NCI-H2107 treated with DMSO at 0.1 percent for 48 hours (cell line): ENCODE measurements around the gene MYDGF.

ENCODE experiments used
- DNase-seq: peaks from one replicate; lab custom pipeline; 2025; ENCODE audit not compliant: unreplicated experiment; lab: John Stamatoyannopoulos, UW

MYDGF gene

DNA sequence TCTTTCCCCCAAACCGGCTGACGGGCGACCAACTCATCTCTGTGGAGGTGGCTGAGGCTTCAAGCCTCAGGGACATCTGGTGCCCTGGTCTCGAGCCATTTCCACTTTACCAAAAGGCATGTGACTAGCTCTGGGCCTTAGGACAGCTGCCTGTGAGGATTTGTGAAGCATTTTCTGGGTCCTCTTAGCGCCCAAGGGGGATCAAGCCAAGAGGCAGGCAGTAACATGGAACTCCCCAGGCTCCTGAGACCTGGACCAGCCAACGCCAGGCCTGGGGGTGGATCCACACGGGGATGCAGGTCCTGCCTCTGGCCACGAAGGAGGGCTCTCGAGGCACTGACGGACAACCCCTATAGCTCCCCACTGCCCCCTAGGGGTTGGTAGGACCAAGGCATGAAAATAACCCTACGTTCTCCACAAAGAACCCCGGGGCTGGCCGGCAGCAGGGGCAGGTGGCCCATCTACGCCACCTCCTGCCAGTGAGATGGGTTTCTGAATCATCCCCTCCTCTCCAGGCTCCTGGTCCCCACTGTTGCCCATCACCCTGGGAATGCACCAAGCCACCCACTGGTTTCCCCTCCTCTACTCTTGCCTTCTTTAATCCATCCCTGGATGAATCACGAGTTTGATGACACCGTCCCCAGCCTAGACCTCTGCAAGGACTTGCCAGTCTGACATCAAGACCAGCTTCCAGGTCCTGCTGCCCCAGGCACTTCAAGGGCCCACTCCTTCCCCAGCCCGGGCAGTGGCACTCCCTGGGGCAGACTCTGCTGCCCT lies 7.0 kb upstream of the MYDGF start:
- no peak for DNase-seq

DNA sequence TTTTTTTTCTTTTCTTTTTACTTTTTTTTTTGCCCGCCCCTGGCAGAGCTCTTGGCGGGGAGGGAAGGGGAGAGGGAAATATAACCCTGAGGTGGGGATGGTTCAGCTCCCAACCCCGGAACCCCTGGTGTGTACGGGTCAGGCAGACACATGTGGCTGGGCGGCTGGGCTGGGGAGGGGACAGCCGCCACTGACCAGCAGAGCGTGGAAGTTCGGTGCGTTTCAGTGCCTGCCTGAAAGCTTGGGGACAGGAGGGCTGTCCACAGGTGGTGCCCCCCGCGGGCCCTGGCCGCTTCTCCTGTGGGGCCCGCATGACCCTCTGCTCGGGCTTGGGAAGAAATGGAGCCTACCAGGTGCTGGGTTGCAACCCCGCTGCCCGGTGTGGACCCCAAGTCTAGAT lies 5.2 kb upstream of the MYDGF start:
- DNase-seq, result no peak

DNA sequence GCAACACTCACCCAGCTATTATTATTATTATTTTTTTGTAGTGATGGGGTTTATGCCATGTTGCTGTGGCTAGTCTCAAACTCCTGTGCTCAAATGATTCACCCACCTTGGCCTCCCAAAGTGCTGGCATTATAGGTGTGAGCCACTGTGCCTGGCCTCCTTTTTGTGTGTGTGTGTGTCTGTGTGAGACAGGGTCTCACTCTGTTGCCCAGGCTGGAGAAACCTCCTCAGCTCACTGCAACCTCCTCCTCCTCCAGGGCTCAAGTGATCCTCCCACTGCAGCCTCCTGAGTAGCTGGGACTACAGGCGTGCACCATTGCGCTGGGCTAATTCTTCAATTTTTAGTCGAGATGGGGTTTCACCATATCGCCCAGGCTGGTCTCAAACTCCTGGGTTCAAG lies 3.6 kb upstream of the MYDGF start:
- DNase-seq, result no peak

DNA sequence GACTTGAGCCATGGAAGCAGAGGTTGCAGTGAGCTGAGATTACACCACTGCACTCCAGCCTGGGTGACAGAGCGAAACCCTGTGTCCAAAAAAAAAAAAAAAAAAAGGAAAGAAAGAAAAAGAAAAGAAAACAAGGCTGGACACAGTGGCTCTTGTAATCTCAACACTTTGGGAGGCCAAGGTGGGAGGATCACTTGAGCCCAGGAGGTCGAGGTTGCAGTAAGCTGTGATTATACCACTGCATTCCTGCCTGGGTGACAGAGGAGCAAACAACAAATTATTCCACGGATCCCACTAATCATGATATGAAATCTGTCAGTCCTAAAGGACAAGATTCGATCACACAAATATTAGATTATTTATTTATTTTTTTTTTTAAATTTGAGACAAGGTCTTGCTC lies 3.1 kb upstream of the MYDGF start:
- no peak for DNase-seq

DNA sequence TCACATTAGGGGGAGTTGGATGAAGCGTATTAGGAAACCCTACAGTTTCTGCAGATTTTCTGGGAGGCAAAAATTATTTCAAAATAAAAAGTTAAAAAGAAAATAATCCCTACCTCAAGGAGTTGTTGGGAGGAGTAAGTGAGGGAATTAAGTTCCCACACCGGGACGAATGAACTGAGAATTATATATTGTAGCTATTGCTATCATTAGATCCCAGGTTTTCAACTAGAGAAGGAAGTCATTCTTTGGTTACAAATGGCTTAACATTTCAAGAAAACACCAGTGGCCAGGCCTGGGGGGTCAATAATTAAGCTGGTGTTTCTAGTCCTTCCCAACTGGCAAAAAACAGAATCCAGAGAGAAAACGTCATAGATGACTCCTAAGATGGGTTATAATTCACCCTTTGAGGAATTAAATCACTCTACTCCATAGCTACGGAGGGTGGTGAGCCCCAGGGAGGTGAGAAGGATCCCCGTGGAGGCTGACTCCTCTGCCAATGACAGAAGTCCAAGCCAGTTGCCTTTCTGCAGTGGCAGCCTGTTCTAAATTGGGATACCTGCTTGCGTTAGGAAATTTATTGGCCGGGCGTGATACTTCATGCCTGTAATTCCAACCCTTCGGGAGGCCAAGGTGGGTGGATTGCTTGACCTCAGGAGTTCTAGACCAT lies 1.2 kb upstream of the MYDGF start:
- DNase-seq, result no peak

DNA sequence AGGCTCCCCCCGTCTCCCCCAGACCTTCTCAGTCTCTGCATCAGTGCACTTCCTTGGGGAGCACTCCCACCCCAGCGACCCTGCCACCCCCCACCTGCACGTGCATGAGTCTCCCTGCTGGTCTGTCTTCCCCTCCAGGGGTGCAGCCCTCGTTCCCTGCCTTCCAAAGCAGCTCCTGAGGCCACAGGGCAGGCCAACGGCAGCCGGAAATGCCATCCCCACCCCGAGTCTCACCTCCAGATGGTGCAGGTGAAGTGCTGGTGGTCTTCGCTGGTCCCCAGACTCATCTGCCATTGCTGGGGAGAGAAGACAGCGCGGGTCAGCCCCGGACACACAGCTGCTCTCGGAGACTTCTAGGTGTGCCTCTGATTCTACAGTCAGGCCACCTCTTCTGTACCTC lies 5.5 kb downstream of the MYDGF start:
- DNase-seq, result no peak

DNA sequence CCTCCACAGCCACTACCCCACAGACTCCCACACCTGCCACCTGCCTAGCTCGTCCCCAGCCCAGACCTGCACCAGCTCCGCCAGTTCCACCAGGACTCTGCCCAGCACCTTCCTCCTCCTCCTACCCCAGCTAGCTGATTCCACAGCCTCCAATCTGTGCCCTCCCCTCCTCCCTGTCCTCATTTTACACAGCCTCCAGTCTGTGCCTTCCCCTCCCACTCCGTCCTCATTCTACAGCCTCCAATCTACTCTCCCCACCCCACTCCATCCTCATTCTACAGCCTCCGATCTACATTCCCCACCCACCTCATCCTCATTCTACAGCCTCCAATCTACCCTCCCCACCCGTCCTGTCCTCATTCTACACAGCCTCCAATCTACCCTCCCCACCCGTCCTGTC lies 7.3 kb downstream of the MYDGF start:
- DNase-seq, result no peak

DNA sequence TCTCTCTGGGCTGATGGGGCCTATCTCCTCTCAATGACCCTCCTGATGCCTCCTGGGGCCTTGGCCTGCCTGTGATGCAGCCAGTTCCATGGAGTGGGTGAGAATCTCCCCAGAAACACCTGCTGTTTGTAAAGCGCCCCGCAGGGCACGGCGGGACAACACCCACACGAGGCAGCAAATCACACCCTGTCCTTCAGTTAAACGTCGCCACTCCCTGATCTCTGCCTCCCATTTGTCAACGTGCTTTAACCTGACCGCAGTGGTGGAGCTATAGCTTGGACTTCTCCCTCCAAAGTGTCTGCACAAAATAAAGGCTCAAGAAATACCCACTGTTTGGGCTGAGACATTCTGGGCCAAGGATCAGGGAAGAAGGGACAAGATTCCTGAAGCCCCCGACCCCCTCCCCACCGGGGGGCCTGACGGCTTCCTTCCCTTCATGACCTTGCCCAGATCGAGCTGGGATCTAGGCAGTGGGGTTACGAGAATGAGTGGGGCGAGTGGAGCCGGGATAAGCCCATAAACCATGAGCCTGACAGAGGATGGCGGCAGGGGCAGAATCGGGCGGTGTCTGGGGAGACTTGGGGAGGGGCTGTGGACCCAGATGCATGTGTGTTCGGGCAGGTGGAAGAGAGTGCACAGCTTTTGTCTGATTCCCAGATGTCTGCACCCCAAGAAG lies 8.0 kb downstream of the MYDGF start:
- no peak for DNase-seq

DNA sequence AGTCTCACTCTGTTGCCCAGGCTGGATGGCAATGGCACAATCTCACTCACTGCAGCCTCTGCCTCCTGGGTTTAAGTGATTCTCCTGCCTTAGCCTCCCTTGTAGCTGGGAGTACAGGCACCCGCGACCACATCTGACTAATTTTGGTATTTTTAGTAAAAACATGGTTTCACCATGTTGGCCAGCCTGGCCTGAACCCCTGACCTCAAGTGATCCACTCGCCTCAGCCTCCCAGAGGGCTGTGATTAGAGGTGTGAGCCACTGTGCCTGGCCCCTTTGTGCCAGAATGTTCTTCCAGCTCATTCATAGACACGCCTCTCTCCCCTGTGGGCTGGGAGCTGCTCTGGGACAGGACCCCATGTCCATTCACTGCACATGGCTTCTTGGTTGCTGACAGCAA lies 9.1 kb downstream of the MYDGF start:
- DNase-seq, result no peak

DNA sequence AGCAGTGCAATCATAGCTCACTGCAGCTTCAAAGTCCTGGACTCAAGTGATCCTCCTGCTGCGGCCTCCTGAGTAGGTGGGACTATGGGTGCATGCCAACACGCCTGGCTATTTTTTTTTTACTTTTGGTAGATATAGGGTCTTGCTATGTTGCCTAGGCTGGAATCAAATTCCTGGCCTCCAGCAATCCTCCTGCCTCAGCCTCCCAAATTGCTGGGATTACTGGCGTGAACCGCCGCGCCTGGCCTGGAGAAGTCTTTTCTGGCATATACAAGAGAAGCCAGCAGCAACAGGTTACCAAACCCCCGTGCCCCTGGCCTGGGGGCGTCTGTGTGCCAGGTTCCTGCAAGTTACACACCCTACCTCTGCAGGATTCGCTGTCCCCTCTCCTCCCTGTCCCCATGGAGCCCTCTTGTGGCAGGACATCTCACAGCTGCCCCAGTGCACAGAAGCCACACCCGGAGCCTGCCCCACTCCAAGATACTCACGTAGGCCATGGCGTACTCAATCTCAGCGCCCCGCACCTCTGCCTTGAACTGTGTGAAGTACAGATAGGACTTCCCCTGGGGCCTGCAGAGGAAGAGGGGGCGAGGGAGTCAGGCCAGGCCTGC lies 9.9 kb downstream of the MYDGF start:
- peak; percentile 32 for DNase-seq

DNA sequence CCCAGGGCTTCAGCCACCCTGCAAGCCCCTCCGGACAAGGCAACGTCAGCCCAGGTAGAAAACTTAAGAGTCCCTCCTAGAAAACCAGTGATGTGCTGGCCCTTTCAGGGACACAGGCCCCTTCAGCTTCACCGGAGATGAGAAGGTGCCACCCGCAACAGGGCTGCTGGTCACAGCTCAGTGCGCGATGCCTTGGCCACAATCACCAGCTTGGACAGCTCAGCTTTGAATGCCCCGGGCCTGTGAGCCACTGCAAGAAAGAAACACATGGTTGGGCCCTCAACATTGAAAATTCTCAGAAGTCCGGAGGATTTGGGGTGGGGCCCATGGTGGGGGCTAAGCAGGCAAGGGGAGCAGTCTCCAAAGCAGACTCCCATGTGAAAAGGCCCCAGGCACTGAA lies 12.3 kb downstream of the MYDGF start:
- no peak for DNase-seq

DNA sequence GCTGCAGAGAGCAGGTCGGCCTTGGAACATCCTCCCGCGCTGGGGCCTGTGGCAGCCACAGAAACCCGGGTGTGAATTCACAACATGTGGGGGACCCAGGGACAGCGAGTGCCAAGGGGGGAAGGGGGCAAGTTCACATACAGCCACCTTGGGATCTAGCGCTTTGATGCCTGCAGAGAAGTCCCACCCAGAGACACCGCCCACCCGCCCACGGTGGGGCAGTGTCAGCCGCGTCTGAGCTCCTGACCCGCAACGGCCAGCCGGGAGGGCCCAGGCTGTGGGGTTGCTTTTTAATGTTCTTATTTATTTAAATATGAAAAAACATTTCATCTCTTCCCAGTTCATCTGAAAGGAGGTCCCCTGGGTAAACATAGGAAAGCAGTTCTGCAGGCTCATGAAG lies 12.9 kb downstream of the MYDGF start:
- DNase-seq, result no peak

DNA sequence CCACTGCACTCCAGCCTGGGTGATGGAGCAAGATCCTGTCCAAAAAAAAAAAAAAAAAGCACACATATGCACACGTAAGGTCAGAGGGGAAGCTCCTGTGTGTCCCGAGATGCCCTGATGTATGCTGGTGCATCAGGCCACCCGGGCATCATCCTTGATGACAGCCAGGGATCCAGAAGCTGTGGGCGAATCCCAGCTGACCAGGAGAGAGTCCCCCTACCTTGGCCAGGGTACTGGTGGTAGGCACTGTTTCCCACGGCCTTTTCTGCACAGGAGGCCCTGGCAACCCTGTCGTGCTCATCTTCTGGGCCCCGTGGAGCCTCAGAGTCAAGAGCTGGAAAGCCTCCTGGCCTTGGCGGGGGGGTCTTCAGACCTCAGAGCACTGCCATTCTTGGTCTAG lies 14.0 kb downstream of the MYDGF start:
- no peak for DNase-seq

DNA sequence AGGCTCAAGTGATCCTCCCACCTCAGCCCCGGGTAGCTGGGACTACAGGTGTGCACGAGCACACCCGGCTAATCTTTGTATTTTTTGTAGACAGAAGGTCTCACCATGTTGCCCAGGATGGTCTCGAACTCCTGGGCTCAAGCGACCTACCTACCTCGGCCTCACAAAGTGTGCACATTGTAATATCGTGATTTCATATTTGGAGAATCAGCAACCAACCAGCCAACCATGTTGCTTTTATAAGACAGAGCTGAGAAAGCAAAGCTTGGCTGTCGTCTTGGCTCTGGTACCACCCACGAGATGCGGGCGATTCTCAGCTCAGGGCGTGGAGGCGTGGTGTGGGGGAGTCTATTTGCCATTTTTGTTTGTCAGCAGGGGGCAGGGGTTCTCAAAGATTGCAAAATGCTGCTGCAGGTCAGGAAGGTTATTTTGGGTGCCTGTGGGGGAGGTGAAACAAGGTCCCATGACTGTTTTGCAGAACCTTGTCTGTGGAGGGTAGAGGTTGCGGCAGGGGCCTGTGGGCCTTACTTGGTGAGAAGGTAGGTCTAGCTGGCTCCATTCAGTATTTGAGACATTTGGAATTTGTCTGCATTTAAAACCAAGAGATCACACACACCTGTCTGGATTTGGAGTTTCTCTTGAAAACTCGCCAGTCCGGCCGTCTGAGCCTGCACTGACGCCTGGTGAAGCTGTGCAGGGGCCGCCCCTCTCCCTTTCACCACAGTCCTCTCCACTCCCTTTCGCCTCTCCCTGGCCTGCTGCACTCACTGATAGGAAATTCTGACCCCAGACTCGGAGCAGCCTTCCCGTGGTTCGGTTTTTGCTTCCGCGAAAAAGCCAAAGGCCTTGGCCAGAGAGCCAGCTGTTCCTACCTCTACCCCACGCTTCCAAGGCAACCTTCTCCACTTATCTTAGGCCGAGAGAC lies 15.4 kb downstream of the MYDGF start:
- no peak for DNase-seq

DNA sequence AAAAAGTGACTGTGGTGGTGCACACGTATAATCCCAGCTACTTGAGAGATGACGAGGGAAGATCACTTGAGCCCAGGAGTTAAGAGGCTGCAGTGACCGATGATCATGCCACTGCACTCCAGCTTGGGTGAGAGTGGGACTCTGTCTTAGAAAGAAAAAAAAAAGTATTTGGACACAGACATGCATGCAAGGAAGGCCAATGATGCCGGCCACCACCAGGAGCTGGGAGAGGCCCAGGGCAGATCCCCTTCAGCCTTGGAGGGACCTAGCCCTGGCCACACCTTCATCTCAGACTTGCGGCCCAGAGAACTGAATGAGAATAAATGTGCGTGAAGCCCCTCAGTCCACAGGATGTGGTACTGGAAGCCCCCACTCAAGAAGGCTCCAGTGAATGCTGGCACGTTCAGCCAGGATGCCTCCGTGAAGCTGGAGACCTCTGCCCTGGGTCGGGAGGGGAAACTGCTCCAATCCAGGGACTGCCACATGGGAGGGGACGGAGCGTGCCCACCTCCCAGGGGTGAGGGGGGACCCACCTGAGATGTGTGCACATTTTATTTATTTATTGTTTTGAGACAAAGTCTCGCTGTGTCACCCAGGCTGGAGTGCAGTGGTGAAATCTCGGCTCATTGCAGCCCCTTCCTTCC lies 16.2 kb downstream of the MYDGF start:
- DNase-seq, result no peak

DNA sequence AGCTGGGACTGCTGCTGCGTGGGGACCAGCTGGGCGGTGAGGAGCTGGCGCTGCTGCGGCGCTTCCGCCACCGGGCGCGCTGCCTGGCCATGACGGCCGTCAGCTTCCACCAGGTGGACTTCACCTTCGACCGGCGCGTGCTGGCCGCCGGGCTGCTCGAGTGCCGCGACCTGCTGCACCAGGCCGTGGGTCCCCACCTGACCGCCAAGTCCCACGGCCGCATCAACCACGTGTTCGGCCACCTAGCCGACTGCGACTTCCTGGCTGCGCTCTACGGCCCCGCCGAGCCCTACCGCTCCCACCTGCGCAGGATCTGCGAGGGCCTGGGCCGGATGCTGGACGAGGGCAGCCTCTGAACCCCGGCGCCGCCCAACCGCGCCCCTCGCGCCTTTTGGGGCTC lies 18.1 kb downstream of the MYDGF start:
- DNase-seq, result no peak

DNA sequence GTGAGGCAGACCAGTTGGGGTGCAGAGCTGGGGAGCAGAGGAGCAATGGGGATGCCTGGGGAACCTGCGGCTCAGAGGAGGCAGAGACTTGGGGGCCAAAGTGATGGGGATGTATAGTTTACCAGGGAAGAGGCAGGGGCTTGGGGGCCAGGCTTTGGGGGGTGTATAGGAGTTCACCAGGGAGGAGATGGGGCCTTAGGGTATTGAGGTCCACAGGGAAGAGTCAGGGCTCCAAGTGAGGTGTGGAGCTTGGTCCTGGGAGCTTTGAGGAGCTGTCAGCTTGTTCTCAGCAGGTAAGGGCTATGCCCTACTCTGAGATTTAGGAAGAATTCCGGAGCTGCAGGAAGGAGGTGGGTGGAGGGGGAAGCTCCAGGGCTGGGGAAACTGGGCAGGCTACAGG lies 20.0 kb downstream of the MYDGF start:
- DNase-seq, result no peak

DNA sequence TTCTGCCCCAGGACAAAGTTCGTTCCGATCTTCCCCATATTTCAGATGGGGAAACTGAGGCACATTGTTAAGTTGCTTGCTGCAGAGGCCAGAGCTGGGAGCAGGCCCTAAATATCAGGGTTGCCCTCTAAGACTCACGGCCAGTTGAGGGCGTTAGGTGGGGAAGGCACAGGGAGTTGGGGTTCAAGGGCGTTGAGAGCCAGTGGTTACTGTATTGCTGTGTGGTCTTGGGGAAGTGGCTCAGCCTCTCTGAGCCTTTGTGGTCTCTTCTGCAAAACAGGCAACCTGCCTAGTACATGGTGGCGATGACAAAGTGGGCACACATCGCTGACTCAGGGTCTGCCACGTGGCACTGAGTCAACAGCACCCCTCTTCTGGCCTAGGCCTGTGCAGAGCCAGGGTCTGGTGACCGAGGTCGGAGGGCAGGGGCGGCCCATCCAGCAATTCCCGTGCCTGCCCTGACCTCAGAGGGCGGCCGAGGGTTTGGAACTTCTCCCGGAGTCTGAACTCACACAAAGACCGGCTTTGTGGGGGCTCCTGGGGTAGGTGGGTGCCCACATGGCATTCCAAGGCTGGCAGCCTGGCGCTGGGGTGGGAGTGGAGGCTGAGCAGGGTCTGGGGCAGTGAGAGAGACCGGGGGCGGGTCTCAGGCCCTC lies 20.6 kb downstream of the MYDGF start:
- DNase-seq, result no peak

DNA sequence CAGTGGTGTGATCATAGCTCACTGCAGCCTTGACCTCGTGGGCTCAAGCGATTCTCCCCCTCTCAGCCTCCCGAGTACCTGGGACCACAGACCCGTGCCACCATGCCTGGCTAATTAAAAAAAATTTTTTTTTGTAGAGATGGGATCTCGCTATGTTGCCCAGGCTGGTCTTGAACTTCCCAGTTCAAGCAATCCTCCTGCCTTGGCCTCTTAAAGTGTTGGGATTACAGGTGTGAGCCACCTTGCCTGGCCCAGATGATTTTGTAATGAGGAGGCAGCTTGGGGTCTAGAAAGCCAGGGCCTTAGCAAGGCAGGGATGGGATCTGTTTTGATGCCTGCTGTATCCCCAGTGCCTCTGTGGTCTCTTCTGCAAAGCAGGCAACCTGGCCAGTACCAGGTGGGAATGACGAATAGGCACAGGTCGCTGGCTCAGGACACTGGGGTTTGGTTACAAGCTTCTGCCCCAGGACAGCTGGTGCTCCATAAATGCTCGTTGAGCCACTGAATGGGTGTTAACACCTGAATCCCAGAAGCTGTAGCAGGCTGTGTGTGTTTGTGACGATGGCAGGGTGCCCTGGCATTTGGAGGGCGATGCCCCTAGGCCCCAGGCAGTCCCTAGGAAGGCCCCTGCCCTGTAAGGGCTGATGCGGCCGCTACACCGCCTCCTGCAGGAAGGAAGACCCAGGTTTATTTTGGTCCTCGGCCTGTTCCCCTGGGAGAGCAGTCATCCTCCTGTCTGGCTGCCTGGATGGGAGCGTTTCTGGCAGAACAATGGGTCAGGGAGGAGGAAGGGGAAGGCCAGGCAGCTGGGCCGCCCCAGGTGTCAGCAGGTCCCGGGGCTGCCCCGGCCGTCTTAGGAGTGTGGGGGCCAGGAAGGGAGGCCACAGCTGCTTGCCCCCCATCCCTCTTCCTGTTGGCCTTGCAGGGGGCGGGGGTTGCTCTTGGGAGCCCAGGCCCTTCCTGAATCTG lies 22.2 kb downstream of the MYDGF start:
- no peak for DNase-seq
